PC-9 (cell line): ENCODE results near the gene MS4A15. TPM values are rescaled to one million over a fixed set of nuclear protein-coding genes. Genes with fewer than 3 reads are reported as not detected.
"Not testable (repeated sequence)": the region's sequence is repeated elsewhere in the genome, so short reads cannot be mapped to it uniquely, and the experiment has no call there.

Experiments used
- BruUV-seq: library from RNA; stranded (reverse); fragments of 400-500 nt; replicated peaks from 2 replicates; lab custom pipeline; 2021; lab: Mats Ljungman, UMichigan
- CTCF ChIA-PET: fragments of 300-600 bp; sonication (Branson Sonifier 250); formaldehyde crosslinking; loops from one replicate; lab custom pipeline; 2022; ENCODE audit warnings: antibody characterized with exemption; lab: Charles Lee
- POLR2A ChIA-PET: fragments of 300-600 bp; sonication (Branson Sonifier 250); formaldehyde crosslinking; loops from one replicate; lab custom pipeline; 2022; ENCODE audit warnings: antibody characterized with exemption; ENCODE audit not compliant: unreplicated experiment; lab: Charles Lee
- DNase-seq, 2 experiments: peaks; one replicate each; pipeline versions ENCODE4 v3.0.0 to v3.0.0-alpha.2; 2015 to 2022; ENCODE audit warnings: mixed read lengths in 1 of 2
- H2AFZ ChIP-seq: fragments of 200-600 bp; sonication (generic); 2 replicates; pipeline ENCODE4 v1.8.1; 2017; ENCODE audit warnings: antibody characterized with exemption
- H3F3A ChIP-seq: fragments of 200-600 bp; sonication (generic); 2 replicates; pipeline ENCODE4 v1.8.1; 2017; ENCODE audit warnings: antibody characterized with exemption, mild to moderate bottlenecking, low read depth; ENCODE audit not compliant: insufficient read depth
- H3K27ac ChIP-seq: fragments of 200-600 bp; sonication (generic); 2 replicates; pipeline ENCODE4 v1.6.1; 2016; ENCODE audit warnings: mixed run types
- H3K27me3 ChIP-seq: fragments of 200-600 bp; sonication (generic); 2 replicates; pipeline ENCODE4 v1.6.1; 2016; ENCODE audit warnings: low read depth, mixed run types; ENCODE audit not compliant: insufficient read depth
- H3K36me3 ChIP-seq: fragments of 200-600 bp; sonication (generic); 2 replicates; pipeline ENCODE4 v1.6.1; 2016; ENCODE audit warnings: low read depth, mixed run types
- H3K4me1 ChIP-seq: fragments of 200-600 bp; sonication (generic); replicated peaks from 2 replicates; pipeline ENCODE4 v1.6.1; 2016; ENCODE audit warnings: mixed run types; ENCODE audit not compliant: insufficient read depth
- H3K4me2 ChIP-seq: fragments of 200-600 bp; sonication (generic); 2 replicates; pipeline ENCODE4 v1.6.1; 2017; ENCODE audit warnings: mixed run types
- H3K4me3 ChIP-seq: fragments of 200-600 bp; sonication (generic); 2 replicates; pipeline ENCODE4 v1.6.1; 2016; ENCODE audit warnings: mixed run types
- H3K79me2 ChIP-seq: fragments of 200-600 bp; sonication (generic); 2 replicates; pipeline ENCODE4 v1.6.1; 2017; ENCODE audit warnings: low read depth, mixed run types
- H3K9me2 ChIP-seq: fragments of 200-600 bp; sonication (generic); 2 replicates; pipeline ENCODE4 v1.8.1; 2017; ENCODE audit warnings: mild to moderate bottlenecking; ENCODE audit not compliant: insufficient read depth
- H3K9me3 ChIP-seq: fragments of 200-600 bp; sonication (generic); 2 replicates; pipeline ENCODE4 v1.8.1; 2016; ENCODE audit warnings: low read depth; ENCODE audit not compliant: insufficient read depth
- H4K20me1 ChIP-seq: fragments of 200-600 bp; sonication (generic); 2 replicates; pipeline ENCODE4 v1.8.1; 2017; ENCODE audit not compliant: insufficient read depth
- CTCF ChIP-seq: fragments of 200-600 bp; sonication (generic); conservative IDR thresholded peaks from 2 replicates; pipeline ENCODE4 v1.6.1; 2017; ENCODE audit warnings: mixed run types, antibody characterized with exemption, mild to moderate bottlenecking, moderate library complexity
- EZH2 ChIP-seq: fragments of 200-600 bp; sonication (generic); IDR thresholded peaks from 2 replicates; pipeline ENCODE4 v1.8.0; 2017; ENCODE audit warnings: antibody characterized with exemption, low read depth
- intact Hi-C: fragments of 100-400 bp; cut with micrococcal nuclease; formaldehyde crosslinking; loops from one replicate; pipeline ENCODE4 v1.10.0; 2022; ENCODE audit not compliant: unreplicated experiment
- total RNA-seq: library from RNA; stranded (reverse); gene quantifications from 2 replicates; pipeline ENCODE4 v1.2.3, GENCODE V29; 2021

Gene MS4A15
- total RNA-seq, 1 experiment from 2014 or later: not detected

- DNase-seq: no peak
- Histone ChIP-seq H3F3A (no peaks in the 10 kb centered on the region), H2AFZ (no peak overlapping the region), H3K36me3 (no peaks in the 10 kb centered on the region), H3K27me3 (peaks cover 70% of the 10 kb centered on the region), H3K4me1 (no peaks in the 10 kb centered on the region), H3K4me3 (no peak overlapping the region), H3K4me2 (no peak overlapping the region), H3K9me3 (no peaks in the 10 kb centered on the region), H3K9me2 (no peaks in the 10 kb centered on the region), H3K27ac (no peak overlapping the region), H4K20me1 (no peaks in the 10 kb centered on the region), H3K79me2 (no peaks in the 10 kb centered on the region)
- intact Hi-C loops: no loop called here
- TF ChIP-seq EZH2 (no peak), CTCF (no peak)
- BruUV-seq: no TSS peak
- ChIA-PET CTCF (no interaction called here), POLR2A (no interaction called here)
These were observed 65.3 kb downstream of the MS4A15 start for GRCh38 chr11:60821827-60822599.

GRCh38 chr11:60823745-60824306, 67.2 kb downstream of the MS4A15 start:
- H3K4me3 ChIP-seq, DNase-seq, POLR2A ChIA-PET, H3K4me2 ChIP-seq, H3F3A ChIP-seq, CTCF ChIA-PET, H3K27ac ChIP-seq, BruUV-seq, H2AFZ ChIP-seq, H3K4me1 ChIP-seq, H3K36me3 ChIP-seq, H3K79me2 ChIP-seq, intact Hi-C loops, H4K20me1 ChIP-seq, H3K9me2 ChIP-seq, H3K9me3 ChIP-seq: not testable (repeated sequence)
- H3K27me3 ChIP-seq: peaks cover 68% of the 10 kb centered on the region

GRCh38 chr11:60825118-60825517, 68.5 kb downstream of the MS4A15 start:
- no peak overlapping the region for H3K27ac ChIP-seq
- no peak overlapping the region for H3K4me2 ChIP-seq
- TF ChIP-seq EZH2 (no peak), CTCF (no peak)
- POLR2A ChIA-PET: no interaction called here
- H3F3A ChIP-seq: no peaks in the 10 kb centered on the region
- CTCF ChIA-PET: no interaction called here
- H3K36me3 ChIP-seq: no peaks in the 10 kb centered on the region
- H4K20me1 ChIP-seq: no peaks in the 10 kb centered on the region
- intact Hi-C loops: no loop called here
- peaks cover 55% of the 10 kb centered on the region for H3K27me3 ChIP-seq
- no peak for DNase-seq
- no peaks in the 10 kb centered on the region for H3K9me3 ChIP-seq
- H3K79me2 ChIP-seq: no peaks in the 10 kb centered on the region
- no TSS peak for BruUV-seq
- no peaks in the 10 kb centered on the region for H3K4me1 ChIP-seq
- H3K9me2 ChIP-seq: no peaks in the 10 kb centered on the region
- no peak overlapping the region for H2AFZ ChIP-seq
- no peak overlapping the region for H3K4me3 ChIP-seq
